K562 (cell line): ENCODE results near the gene SLC25A44. TPM values are rescaled to one million over a fixed set of nuclear protein-coding genes. Genes with fewer than 3 reads are reported as not detected.

Experiments used
- BRCA1 ChIP-seq, 2 experiments: fragments of 450-650 bp in 1 of 2; sonication (generic) in 1 of 2; formaldehyde crosslinking in 1 of 2; IDR thresholded peaks; 2 replicates each; pipeline versions ENCODE4 v1.5.0 to v1.6.1; 2017 to 2020; ENCODE audit warnings: mild to moderate bottlenecking in 1 of 2, missing genetic modification reagents in 1 of 2
- CBFB ChIP-seq: sonication (generic); formaldehyde crosslinking; IDR thresholded peaks from 2 replicates; pipeline ENCODE4 v1.4.0; 2020; ENCODE audit warnings: mild to moderate bottlenecking, missing genetic modification reagents
- GATAD2B ChIP-seq: fragments of 450-650 bp; IDR thresholded peaks from 2 replicates; pipeline ENCODE4 v1.6.1; 2017; ENCODE audit warnings: mild to moderate bottlenecking, borderline replicate concordance
- NFATC3 ChIP-seq: fragments of 450-650 bp; IDR thresholded peaks from 2 replicates; pipeline ENCODE4 v1.6.1; 2017; ENCODE audit warnings: mild to moderate bottlenecking
- PHF20 ChIP-seq: fragments of 450-650 bp; IDR thresholded peaks from 2 replicates; pipeline ENCODE4 v1.6.1; 2018; ENCODE audit not compliant: partially characterized antibody
- SAFB2 ChIP-seq: fragments of 200-400 bp; formaldehyde crosslinking; IDR thresholded peaks from 2 replicates; pipeline ENCODE4 v1.6.1; 2018; ENCODE audit warnings: borderline replicate concordance, low read length, low read depth, moderate library complexity; ENCODE audit not compliant: severe bottlenecking
- SREBF2 ChIP-seq: sonication (generic); formaldehyde crosslinking; IDR thresholded peaks from 2 replicates; pipeline ENCODE4 v1.4.0; 2020; ENCODE audit warnings: mild to moderate bottlenecking, missing genetic modification reagents
- TEAD1 ChIP-seq, 2 experiments: fragments of 450-650 bp in 1 of 2; sonication (generic) in 1 of 2; formaldehyde crosslinking; IDR thresholded peaks; 2 replicates each; pipeline versions ENCODE4 v1.4.0 to v1.8.0; 2020 to 2022; ENCODE audit warnings: mild to moderate bottlenecking in 2 of 2, missing genetic modification reagents in 1 of 2
- USF2 ChIP-seq: sonication (generic); formaldehyde crosslinking; IDR thresholded peaks from 2 replicates; pipeline ENCODE4 v1.5.0; 2020; ENCODE audit warnings: missing genetic modification reagents
- ZBTB9 ChIP-seq: fragments of 450-650 bp; formaldehyde crosslinking; IDR thresholded peaks from 2 replicates; pipeline ENCODE4 v1.4.0; 2020; ENCODE audit warnings: mild to moderate bottlenecking, moderate library complexity
- polyA plus RNA-seq, 8 experiments: library from polyadenylated mRNA; depleted of rRNA in 4 of 8; stranded (reverse) in 5 of 8; unstranded in 3 of 8; fragments of >200 nt; fragmentation: Nextera tagmentation in 2 of 8; fragmentation: Illumina TruSeq in 1 of 8; extraction: Ambion mirVana in 2 of 8; extraction: Trizol in 1 of 8; gene quantifications; 2 replicates each; pipeline versions ENCODE4 v1.2.1 to v1.2.3, GENCODE V29; 2011 to 2014; ENCODE audit warnings: inconsistent platforms in 1 of 8, missing spikeins in 1 of 8
- total RNA-seq, 7 experiments: library from RNA; depleted of rRNA in 6 of 7; stranded (reverse); fragments of >200 nt in 6 of 7; fragmentation: Illumina TruSeq in 2 of 7; extraction: Trizol in 2 of 7; gene quantifications; 2 replicates each; pipeline versions ENCODE4 v1.2.1 to v1.2.3, GENCODE V29; 2011 to 2021; ENCODE audit warnings: low replicate concordance in 1 of 7
- TF ChIP-seq, protein P1 (sequence below): sonication (generic); formaldehyde crosslinking; IDR thresholded peaks from 2 replicates; pipeline ENCODE4 v1.9.0; 2022; ENCODE audit warnings: mild to moderate bottlenecking, missing genetic modification reagents
- TF ChIP-seq, protein P2 (sequence below), 3 experiments: fragments of 200-800 bp in 1 of 3; sonication (Bioruptor generic) in 1 of 3; sonication (generic) in 1 of 3; formaldehyde crosslinking in 1 of 3; IDR thresholded peaks; 2 replicates each; pipeline versions ENCODE4 v1.6.1 to v1.8.0; 2016 to 2022; ENCODE audit warnings: mild to moderate bottlenecking in 2 of 3, missing compliant biosample characterization in 2 of 3, missing genetic modification characterization in 2 of 3, missing genetic modification reagents in 1 of 3

SLC25A44 gene
- total and polyA plus RNA-seq, 9 of the 15 experiments (the other 6 are each of a cell fraction or from before 2014, with no cell fraction given) = 4.4 to 22.8 (median 12.5) TPM

- peak; percentile 91; the same call in 1 of the 2 replicates for TF ChIP-seq SREBF2 (CRISPR knock-in tag)
- 0 out of 2 replicates have a peak, but pooled peaks have one; percentile 32 for TF ChIP-seq ZBTB9 (CRISPR knock-in tag)
- TF ChIP-seq, protein P1, sequence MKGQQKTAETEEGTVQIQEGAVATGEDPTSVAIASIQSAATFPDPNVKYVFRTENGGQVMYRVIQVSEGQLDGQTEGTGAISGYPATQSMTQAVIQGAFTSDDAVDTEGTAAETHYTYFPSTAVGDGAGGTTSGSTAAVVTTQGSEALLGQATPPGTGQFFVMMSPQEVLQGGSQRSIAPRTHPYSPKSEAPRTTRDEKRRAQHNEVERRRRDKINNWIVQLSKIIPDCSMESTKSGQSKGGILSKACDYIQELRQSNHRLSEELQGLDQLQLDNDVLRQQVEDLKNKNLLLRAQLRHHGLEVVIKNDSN (CRISPR knock-in tag) = peak; percentile 61
- TF ChIP-seq GATAD2B = no peak
- peak; percentile 26 for TF ChIP-seq PHF20
- no peak for TF ChIP-seq BRCA1 (IDR thresholded peaks at IDR 0.05)
- peak; percentile 54; the same call in 1 of the 2 replicates for TF ChIP-seq BRCA1 (CRISPR knock-in tag; IDR thresholded peaks at IDR 0.05)
- no peak for TF ChIP-seq SAFB2
- TF ChIP-seq CBFB = 0 out of 2 replicates have a peak, but pooled peaks have one; percentile 72
- no peak for TF ChIP-seq NFATC3
- TF ChIP-seq, protein P2, sequence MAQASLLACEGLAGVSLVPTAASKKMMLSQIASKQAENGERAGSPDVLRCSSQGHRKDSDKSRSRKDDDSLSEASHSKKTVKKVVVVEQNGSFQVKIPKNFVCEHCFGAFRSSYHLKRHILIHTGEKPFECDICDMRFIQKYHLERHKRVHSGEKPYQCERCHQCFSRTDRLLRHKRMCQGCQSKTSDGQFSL (CRISPR knock-in tag; IDR thresholded peaks at IDR 0.05) = 0 out of 2 replicates have a peak, but pooled peaks have one; percentile 30
- TF ChIP-seq, protein P2 (tag; IDR thresholded peaks at IDR 0.05) = no peak
- TF ChIP-seq TEAD1 (CRISPR knock-in tag; IDR thresholded peaks at IDR 0.05) = 0 out of 4 replicates have a peak, but pooled peaks of 1 of the 2 experiments have one; percentile 12
- 0 out of 2 replicates have a peak, but pooled peaks have one; percentile 25 for TF ChIP-seq USF2 (CRISPR knock-in tag)
- TF ChIP-seq, all 486 proteins: peak for 18
Observed at GRCh38 chr1:156194300-156194652, 372 bp downstream of the SLC25A44 start (continued).
